Panc1 (cell line): ENCODE measurements around the gene SIVA1. TPM values are rescaled to one million over a fixed set of nuclear protein-coding genes. Genes with fewer than 3 reads are reported as not detected.

ENCODE experiments used
- ATAC-seq: fragments of 200-7000 bp; cut with Tn5 transposase; 2 replicates; pipeline ENCODE4 v1.9.1; 2020; ENCODE audit warnings: mild to moderate bottlenecking, moderate library complexity
- BruUV-seq: library from RNA; stranded (reverse); fragments of 400-500 nt; replicated peaks from 2 replicates; lab custom pipeline; 2021; lab: Mats Ljungman, UMichigan
- CTCF ChIA-PET: fragments of 300-600 bp; sonication (Branson Sonifier 250); formaldehyde crosslinking; loops from one replicate; lab custom pipeline; 2022; ENCODE audit warnings: antibody characterized with exemption; lab: Charles Lee
- POLR2A ChIA-PET: fragments of 300-600 bp; sonication (Branson Sonifier 250); formaldehyde crosslinking; loops from one replicate; lab custom pipeline; 2022; ENCODE audit warnings: antibody characterized with exemption; lab: Charles Lee
- DNase-seq: peaks from one replicate; pipeline ENCODE4 v3.0.0-alpha.2; 2010; ENCODE audit warnings: low read depth, low spot score
- H3K27ac ChIP-seq: 2 replicates; pipeline ENCODE4 v1.5.1; 2011; ENCODE audit warnings: mild to moderate bottlenecking, low read length, inconsistent platforms
- H3K27me3 ChIP-seq: fragments of 200-500 bp; sonication (Bioruptor generic); 2 replicates; pipeline ENCODE4 v1.6.0; 2014; ENCODE audit warnings: low read length, inconsistent platforms; ENCODE audit not compliant: control insufficient read depth, insufficient read depth
- H3K36me3 ChIP-seq: fragments of 200-500 bp; sonication (Bioruptor generic); 2 replicates; pipeline ENCODE4 v1.5.1; 2014; ENCODE audit warnings: inconsistent platforms, mild to moderate bottlenecking, low read length, moderate library complexity; ENCODE audit not compliant: control insufficient read depth, insufficient read depth
- H3K4me1 ChIP-seq: 2 replicates; pipeline ENCODE4 v1.5.1; 2011; ENCODE audit warnings: inconsistent platforms, mild to moderate bottlenecking, low read length, moderate library complexity; ENCODE audit not compliant: control insufficient read depth, insufficient read depth
- H3K4me3 ChIP-seq, 2 experiments: 2 replicates each; pipeline ENCODE4 v1.5.1; 2011 to 2012; ENCODE audit warnings: low read depth in 2 of 2, low read length in 2 of 2, mild to moderate bottlenecking in 2 of 2, inconsistent platforms in 1 of 2, moderate library complexity in 1 of 2
- H3K9me3 ChIP-seq: fragments of 200-500 bp; sonication (Bioruptor generic); 2 replicates; pipeline ENCODE4 v1.5.1; 2014; ENCODE audit warnings: low read depth, mild to moderate bottlenecking, inconsistent platforms, low read length, moderate library complexity; ENCODE audit not compliant: control insufficient read depth, insufficient read depth
- CTCF ChIP-seq: fragments of 450-650 bp; IDR thresholded peaks from 2 replicates; pipeline ENCODE4 v1.5.1; 2017; ENCODE audit warnings: mild to moderate bottlenecking
- POLR2AphosphoS5 ChIP-seq: IDR thresholded peaks from 2 replicates; pipeline ENCODE4 v1.6.1; 2012; ENCODE audit warnings: mild to moderate bottlenecking, low read depth, low read length, moderate library complexity
- REST ChIP-seq, 2 experiments: IDR thresholded peaks; 2 replicates each; pipeline ENCODE4 v1.6.1; 2011 to 2012; ENCODE audit warnings: low read depth in 2 of 2, control low read depth in 1 of 2, low read length in 1 of 2, mild to moderate bottlenecking in 1 of 2, moderate library complexity in 1 of 2; ENCODE audit not compliant: insufficient read depth in 1 of 2
- SIN3A ChIP-seq: IDR thresholded peaks from 2 replicates; pipeline ENCODE4 v1.6.1; 2012; ENCODE audit warnings: low read depth, mild to moderate bottlenecking, low read length, moderate library complexity, borderline replicate concordance; ENCODE audit not compliant: insufficient read depth
- TCF7L2 ChIP-seq: IDR thresholded peaks from 2 replicates; pipeline ENCODE4 v1.6.1; 2011; ENCODE audit warnings: mild to moderate bottlenecking, low read depth, low read length, inconsistent platforms
- in situ Hi-C: cut with HindIII; loops from 2 replicates; pipeline ENCODE4 v1.10.0; 2016; ENCODE audit warnings: low sequenced_read_pairs, low pct_unique_long_range_greater_than_20kb
- intact Hi-C: fragments of 100-400 bp; cut with micrococcal nuclease; formaldehyde crosslinking; loops from one replicate; pipeline ENCODE4 v1.10.0; 2022; ENCODE audit not compliant: unreplicated experiment
- total RNA-seq: library from RNA; stranded (reverse); gene quantifications from one replicate; pipeline ENCODE4 v1.2.1, GENCODE V29; 2021; ENCODE audit not compliant: unreplicated experiment

SIVA1 gene
- total RNA-seq, 1 experiment from 2014 or later: 100 TPM

GRCh38 chr14:104784846-104785707 lies 32.1 kb downstream of the SIVA1 start:
- Histone ChIP-seq H3K36me3 (no peaks in the 10 kb centered on the region), H3K27ac (no peak overlapping the region), H3K27me3 (no peaks in the 10 kb centered on the region), H3K4me3 (no peak overlapping the region), H3K9me3 (no peaks in the 10 kb centered on the region), H3K4me1 (0 out of 2 replicates have a peak, but pooled peaks cover 6% of the 10 kb centered on the region)
- in situ Hi-C loops (no loop called here), intact Hi-C loops (no loop called here)
- DNase-seq: no peak
- BruUV-seq: no TSS peak
- TF ChIP-seq REST (IDR thresholded peaks at IDR 0.05; ENCODE audit: insufficient read depth in 1 of 2, low read depth in 2 of 2, low read length in 1 of 2) (no peak), TCF7L2 (no peak), POLR2AphosphoS5 (no peak), SIN3A (no peak), CTCF (no peak)
- ATAC-seq: no peak
- ChIA-PET POLR2A (no interaction called here), CTCF (no interaction called here)

GRCh38 chr14:104785708-104786080 lies 32.7 kb downstream of the SIVA1 start:
- Histone ChIP-seq H3K4me3 (no peak overlapping the region), H3K36me3 (no peaks in the 10 kb centered on the region), H3K27ac (no peak overlapping the region), H3K4me1 (0 out of 2 replicates have a peak, but pooled peaks cover 6% of the 10 kb centered on the region), H3K27me3 (no peaks in the 10 kb centered on the region), H3K9me3 (no peaks in the 10 kb centered on the region)
- in situ Hi-C loops (no loop called here), intact Hi-C loops (no loop called here)
- TF ChIP-seq SIN3A (no peak), POLR2AphosphoS5 (no peak), REST (IDR thresholded peaks at IDR 0.05; ENCODE audit: insufficient read depth in 1 of 2, low read depth in 2 of 2, low read length in 1 of 2) (no peak), TCF7L2 (no peak), CTCF (no peak)
- no peak for DNase-seq
- CTCF ChIA-PET: no interaction called here
- no TSS peak for BruUV-seq
- ATAC-seq: no peak
- POLR2A ChIA-PET: no interaction called here
